Thyroid gland (tissue), 4 donors: ENCODE measurements around the gene BAHCC1. TPM values are rescaled to one million over a fixed set of nuclear protein-coding genes. Genes with fewer than 3 reads are reported as not detected.

ENCODE experiments used
- DNase-seq, 2 donors: peaks; one replicate each; pipeline ENCODE4 v3.0.0-alpha.2; 2019
- H3K27ac ChIP-seq, 3 donors: fragments of 200-600 bp; sonication (generic); 1 replicate in 2 of 3; 2 replicates in 1 of 3; pipeline ENCODE4 v1.5.1; 2016 to 2019; ENCODE audit warnings: mild to moderate bottlenecking in 1 of 3, moderate library complexity in 1 of 3
- H3K27me3 ChIP-seq: fragments of 200-600 bp; sonication (generic); one replicate; pipeline ENCODE4 v1.5.1; 2019
- H3K36me3 ChIP-seq, 2 donors: fragments of 200-600 bp; sonication (generic); one replicate each; pipeline ENCODE4 v1.5.1; 2016 to 2019
- H3K4me1 ChIP-seq, 2 donors: fragments of 200-600 bp; sonication (generic); one replicate each; pipeline ENCODE4 v1.5.1; 2017 to 2019
- H3K4me3 ChIP-seq, 3 donors: fragments of 200-600 bp; sonication (generic); replicated peaks in 1 of 3; 1 replicate in 2 of 3; 2 replicates in 1 of 3; pipeline ENCODE4 v1.5.1; 2016; ENCODE audit warnings: mild to moderate bottlenecking in 1 of 3
- H3K9me3 ChIP-seq: fragments of 200-600 bp; sonication (generic); one replicate; pipeline ENCODE4 v1.5.1; 2017
- POLR2A ChIP-seq, 2 donors: fragments of 450-650 bp; IDR thresholded peaks; one replicate each; pipeline ENCODE4 v1.6.1; 2017; ENCODE audit warnings: antibody characterized with exemption in 2 of 2, mild to moderate bottlenecking in 2 of 2, moderate library complexity in 1 of 2
- WGBS, 2 donors: methylation state at CpG; one replicate each; pipeline ENCODE4 v1.1.5; 2017; 5-methylcytosine and 5-hydroxymethylcytosine counted together
- intact Hi-C: fragments of 100-400 bp; cut with DNase I; formaldehyde crosslinking; loops from one replicate; pipeline ENCODE4 v1.15.1; 2023
- total RNA-seq, 4 donors: library from RNA; depleted of rRNA; stranded (reverse); fragments of >200 nt; gene quantifications; one replicate each; pipeline ENCODE4 v1.2.3, GENCODE V29; 2016
- TF ChIP-seq, protein P1 (sequence below), 6 experiments: fragments of 200-600 bp in 3 of 6; fragments of 450-650 bp in 3 of 6; sonication (generic) in 3 of 6; IDR thresholded peaks; one replicate each; pipeline ENCODE4 v1.5.1; 2016 to 2019; ENCODE audit warnings: antibody characterized with exemption in 6 of 6, mild to moderate bottlenecking in 2 of 6, inconsistent platforms in 1 of 6, moderate library complexity in 1 of 6

Gene BAHCC1
- total RNA-seq, 4 donors from 2014 or later = 13.7 to 33.7 (median 23.9) TPM

DNA sequence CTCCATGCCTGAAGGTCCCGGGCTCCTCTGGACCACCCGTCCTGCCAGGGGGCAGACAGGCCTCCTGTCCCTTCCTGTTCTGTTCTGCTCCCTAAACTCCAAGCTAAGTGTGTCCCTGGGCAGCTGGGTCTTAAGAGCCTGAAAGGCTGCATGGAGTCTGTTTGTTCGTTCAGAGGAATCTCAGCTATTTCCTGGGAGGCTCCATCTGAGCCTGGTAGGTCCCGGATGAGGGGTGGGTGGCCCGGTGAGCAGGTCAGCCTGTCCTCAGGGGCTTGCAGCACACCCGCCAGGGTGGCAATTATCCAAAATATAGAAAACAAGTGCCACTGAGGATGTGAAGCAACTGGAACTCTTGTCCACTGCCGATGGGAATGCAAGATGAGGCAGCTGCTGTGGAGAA lies 104.8 kb downstream of the BAHCC1 start:
- no peak overlapping the region for H3K27ac ChIP-seq

DNA sequence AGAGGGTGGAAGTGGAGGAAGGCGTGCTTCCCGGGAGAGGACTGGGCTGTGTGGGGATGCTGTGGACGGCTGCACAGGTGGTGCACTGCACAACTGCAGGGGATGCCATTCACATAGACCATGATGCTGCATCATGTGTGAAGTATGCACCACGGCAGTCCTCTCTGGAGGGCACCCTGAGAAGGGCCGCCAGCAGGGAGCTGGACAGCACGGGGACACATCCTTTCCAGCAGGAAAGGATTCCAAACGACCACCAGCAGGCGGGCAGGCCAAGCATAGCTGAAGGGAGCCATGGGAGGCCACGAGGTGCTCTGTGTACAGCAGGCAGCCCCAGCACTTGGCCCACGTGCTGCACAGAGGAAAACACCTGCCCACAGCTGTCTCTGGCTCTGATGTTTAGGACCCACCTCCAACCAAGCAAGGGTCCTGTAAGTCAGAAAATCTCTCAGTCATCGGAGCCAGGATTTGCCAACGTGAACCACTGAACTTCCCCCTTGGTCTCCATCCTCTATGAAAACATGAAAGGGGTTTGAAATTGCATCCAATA lies 107.3 kb downstream of the BAHCC1 start:
- Histone ChIP-seq H3K27ac (no peak overlapping the region), H3K36me3 (no peaks in the 10 kb centered on the region), H3K27me3 (no peaks in the 10 kb centered on the region), H3K4me3 (no peak overlapping the region), H3K9me3 (no peaks in the 10 kb centered on the region), H3K4me1 (no peaks in the 10 kb centered on the region)
- intact Hi-C loops = no loop called here
- WGBS, 2 donors = 65 to 66% methylated on average over 10 to 12 of the region's 12 CpGs
- DNase-seq = no peak
- TF ChIP-seq, protein P1, sequence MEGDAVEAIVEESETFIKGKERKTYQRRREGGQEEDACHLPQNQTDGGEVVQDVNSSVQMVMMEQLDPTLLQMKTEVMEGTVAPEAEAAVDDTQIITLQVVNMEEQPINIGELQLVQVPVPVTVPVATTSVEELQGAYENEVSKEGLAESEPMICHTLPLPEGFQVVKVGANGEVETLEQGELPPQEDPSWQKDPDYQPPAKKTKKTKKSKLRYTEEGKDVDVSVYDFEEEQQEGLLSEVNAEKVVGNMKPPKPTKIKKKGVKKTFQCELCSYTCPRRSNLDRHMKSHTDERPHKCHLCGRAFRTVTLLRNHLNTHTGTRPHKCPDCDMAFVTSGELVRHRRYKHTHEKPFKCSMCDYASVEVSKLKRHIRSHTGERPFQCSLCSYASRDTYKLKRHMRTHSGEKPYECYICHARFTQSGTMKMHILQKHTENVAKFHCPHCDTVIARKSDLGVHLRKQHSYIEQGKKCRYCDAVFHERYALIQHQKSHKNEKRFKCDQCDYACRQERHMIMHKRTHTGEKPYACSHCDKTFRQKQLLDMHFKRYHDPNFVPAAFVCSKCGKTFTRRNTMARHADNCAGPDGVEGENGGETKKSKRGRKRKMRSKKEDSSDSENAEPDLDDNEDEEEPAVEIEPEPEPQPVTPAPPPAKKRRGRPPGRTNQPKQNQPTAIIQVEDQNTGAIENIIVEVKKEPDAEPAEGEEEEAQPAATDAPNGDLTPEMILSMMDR (IDR thresholded peaks at IDR 0.05) = no peak
- TF ChIP-seq POLR2A (IDR thresholded peaks at IDR 0.05) = no peak

More for the DNA sequence above, 104.8 kb downstream of the BAHCC1 start:
- Histone ChIP-seq H3K27me3 (no peaks in the 10 kb centered on the region), H3K36me3 (no peaks in the 10 kb centered on the region), H3K9me3 (no peaks in the 10 kb centered on the region), H3K4me3 (no peak overlapping the region), H3K4me1 (no peaks in the 10 kb centered on the region)
- TF ChIP-seq POLR2A (IDR thresholded peaks at IDR 0.05) = no peak
- TF ChIP-seq, protein P1 (IDR thresholded peaks at IDR 0.05) = no peak
- 54 to 68% methylated on average over 6 to 7 of the region's 7 CpGs for WGBS, 2 donors
- intact Hi-C loops = no loop called here
- DNase-seq = no peak

DNA sequence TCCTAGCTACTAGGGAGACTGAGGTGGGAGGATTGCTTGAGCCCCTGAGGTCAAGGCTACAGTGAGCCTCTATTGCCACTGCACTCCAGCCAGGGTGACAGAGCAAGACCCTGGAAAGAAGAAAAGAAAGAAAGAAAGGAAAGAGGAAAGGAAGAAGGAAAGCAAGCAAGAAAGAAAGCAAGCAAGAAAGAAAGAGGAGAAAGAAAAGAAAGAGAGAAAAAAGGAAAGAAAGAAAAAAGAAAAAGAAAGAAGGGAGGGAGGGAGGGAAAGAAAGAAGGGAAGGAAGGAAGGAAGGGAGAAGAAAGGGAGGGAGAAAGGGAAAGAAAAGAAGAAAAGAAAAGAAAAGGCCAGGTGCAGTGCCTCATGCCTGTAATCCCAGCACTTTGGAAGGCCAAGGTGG lies 108.4 kb downstream of the BAHCC1 start:
- Histone ChIP-seq H3K27ac (no peak overlapping the region), H3K4me1 (peaks cover 2% of the 10 kb centered on the region in 2 donors), H3K36me3 (no peaks in the 10 kb centered on the region), H3K27me3 (no peaks in the 10 kb centered on the region), H3K9me3 (no peaks in the 10 kb centered on the region), H3K4me3 (no peak overlapping the region)
- DNase-seq = no peak
- TF ChIP-seq POLR2A (IDR thresholded peaks at IDR 0.05) = no peak
- TF ChIP-seq, protein P1 (IDR thresholded peaks at IDR 0.05) = no peak
- intact Hi-C loops = no loop called here

DNA sequence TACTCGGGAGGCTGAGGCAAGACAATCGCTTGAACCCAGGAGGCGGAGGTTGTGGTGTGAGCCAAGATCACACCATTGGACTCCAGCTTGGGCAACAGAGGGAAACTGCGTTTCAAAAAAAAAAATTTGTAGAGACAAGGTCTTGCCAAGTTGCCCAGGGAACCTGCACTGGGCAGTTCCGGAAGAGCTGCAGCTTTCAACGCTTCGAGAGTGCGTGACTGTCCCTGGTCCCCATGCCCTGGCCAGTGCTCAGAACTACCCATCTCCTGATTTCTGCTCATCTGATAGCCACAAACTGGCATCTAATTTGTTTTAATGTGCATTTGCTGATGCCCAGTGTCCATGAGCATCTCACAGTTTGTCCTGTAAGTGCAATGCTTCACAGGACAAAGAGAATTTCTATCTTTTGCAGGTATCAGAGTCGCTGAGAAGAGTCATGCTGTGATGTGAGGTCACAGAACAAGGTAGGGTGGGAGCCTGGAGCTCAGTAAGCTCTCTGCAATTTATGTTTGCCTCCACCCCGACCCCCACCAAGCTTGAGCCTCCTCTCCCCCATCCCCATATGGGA lies 113.5 kb downstream of the BAHCC1 start:
- TF ChIP-seq, protein P1 (IDR thresholded peaks at IDR 0.05) = no peak
- peak in 1 of 2 donors; percentile 22 for TF ChIP-seq POLR2A (IDR thresholded peaks at IDR 0.05)
- peak; percentile 53 to 68 for DNase-seq
- H3K27me3 ChIP-seq = no peaks in the 10 kb centered on the region
- peaks cover 28 to 31% of the 10 kb centered on the region in 2 donors for H3K36me3 ChIP-seq
- H3K27ac ChIP-seq = peak overlapping the region; percentile 56 to 100 (median 99)
- 42 to 61% methylated on average over 10 of the region's 10 CpGs for WGBS, 2 donors
- H3K4me3 ChIP-seq = peak overlapping the region in 2 of 3 donors; percentile 96 to 97
- intact Hi-C loops = no loop called here
- H3K9me3 ChIP-seq = no peaks in the 10 kb centered on the region
- H3K4me1 ChIP-seq = peaks cover 18 to 27% of the 10 kb centered on the region in 2 donors

DNA sequence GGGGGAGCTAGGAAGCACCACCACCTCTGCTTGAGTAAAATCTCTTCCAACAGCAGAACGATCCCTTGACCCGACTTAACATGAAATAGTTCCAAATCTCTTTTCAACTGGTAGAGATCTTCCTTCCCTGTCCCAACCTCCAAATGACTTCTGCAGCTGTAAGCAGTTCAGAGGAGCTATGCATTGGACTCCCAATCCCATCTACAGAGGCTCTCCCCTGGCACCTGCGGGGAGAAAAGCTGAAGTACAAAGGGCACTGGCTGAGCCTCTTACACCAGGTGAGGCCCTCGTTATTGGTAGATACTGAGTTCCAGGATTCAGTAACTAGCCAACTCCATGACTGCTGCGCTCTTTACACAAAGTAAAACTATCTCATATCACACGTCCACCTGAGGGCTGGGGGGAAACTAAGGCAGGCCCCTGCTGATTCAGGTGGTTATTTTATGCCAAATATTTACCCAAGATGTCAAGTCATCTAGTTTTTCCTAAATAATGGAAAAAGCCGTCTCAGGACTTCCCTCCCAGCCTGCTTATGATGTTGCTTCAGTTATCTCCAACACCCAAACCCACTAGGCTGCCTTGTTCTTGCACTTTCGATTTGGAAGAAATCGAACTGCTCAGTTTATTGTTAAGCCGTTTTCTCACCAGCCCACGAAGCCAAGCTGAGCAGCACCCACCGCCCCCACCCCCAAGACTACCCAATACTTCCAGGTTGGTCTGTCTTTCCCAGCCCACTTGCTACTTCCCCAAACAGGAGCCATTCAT lies 114.1 kb downstream of the BAHCC1 start:
- Histone ChIP-seq H3K36me3 (peaks cover 28 to 31% of the 10 kb centered on the region in 2 donors), H3K9me3 (no peaks in the 10 kb centered on the region), H3K4me3 (peak overlapping the region in 2 of 3 donors; percentile 96 to 97), H3K27me3 (no peaks in the 10 kb centered on the region), H3K4me1 (peaks cover 22 to 34% of the 10 kb centered on the region in 2 donors), H3K27ac (peak overlapping the region; percentile 56 to 100 (median 99))
- WGBS, 2 donors = 22 to 23% methylated on average over 12 of the region's 12 CpGs
- TF ChIP-seq POLR2A (IDR thresholded peaks at IDR 0.05) = no peak
- TF ChIP-seq, protein P1 (IDR thresholded peaks at IDR 0.05) = no peak
- intact Hi-C loops = no loop called here
- DNase-seq = peak in 1 of 2 donors; percentile 35
